H9 (cell line): Measurements from ENCODE around the gene TMEM187. TPM values are rescaled to one million over a fixed set of nuclear protein-coding genes. Genes with fewer than 3 reads are reported as not detected.

Experiments used
- DNase-seq: peaks from one replicate; pipeline ENCODE4 v3.0.0-alpha.2; 2017
- H2AFZ ChIP-seq: one replicate; pipeline ENCODE4 v1.6.1; 2013; ENCODE audit warnings: mild to moderate bottlenecking, low read length, control low read depth, moderate library complexity
- H2AK5ac ChIP-seq: 2 replicates; pipeline ENCODE4 v1.6.1; 2013; ENCODE audit warnings: low read length, control low read depth, mixed read lengths; ENCODE audit not compliant: insufficient read length
- H2BK120ac ChIP-seq: one replicate; pipeline ENCODE4 v1.6.1; 2013; ENCODE audit warnings: low read depth, mild to moderate bottlenecking, low read length, control low read depth, inconsistent platforms; ENCODE audit not compliant: poor library complexity, severe bottlenecking
- H2BK12ac ChIP-seq: 2 replicates; pipeline ENCODE4 v1.6.1; 2013; ENCODE audit warnings: low read length, control low read depth, mixed read lengths, low read depth; ENCODE audit not compliant: insufficient read length
- H2BK15ac ChIP-seq: 2 replicates; pipeline ENCODE4 v1.6.1; 2013; ENCODE audit warnings: low read depth, low read length, control low read depth
- H2BK20ac ChIP-seq: one replicate; pipeline ENCODE4 v1.6.1; 2013; ENCODE audit warnings: low read depth, mild to moderate bottlenecking, low read length, control low read depth, inconsistent platforms; ENCODE audit not compliant: poor library complexity, severe bottlenecking
- H2BK5ac ChIP-seq: 2 replicates; pipeline ENCODE4 v1.6.1; 2013; ENCODE audit warnings: low read length, control low read depth, mixed read lengths; ENCODE audit not compliant: insufficient read length
- H3K14ac ChIP-seq: 2 replicates; pipeline ENCODE4 v1.6.1; 2013; ENCODE audit warnings: low read length, control low read depth; ENCODE audit not compliant: insufficient read depth
- H3K18ac ChIP-seq: 2 replicates; pipeline ENCODE4 v1.6.1; 2013; ENCODE audit warnings: low read depth, mild to moderate bottlenecking, mixed read lengths, low read length, control low read depth; ENCODE audit not compliant: insufficient read length
- H3K23ac ChIP-seq: 2 replicates; pipeline ENCODE4 v1.6.1; 2013; ENCODE audit warnings: low read length, control low read depth, mixed read lengths, low read depth; ENCODE audit not compliant: insufficient read length
- H3K23me2 ChIP-seq: 2 replicates; pipeline ENCODE4 v1.6.1; 2013; ENCODE audit warnings: low read depth, mild to moderate bottlenecking, mixed read lengths, low read length, control low read depth; ENCODE audit not compliant: insufficient read length, poor library complexity, severe bottlenecking
- H3K27ac ChIP-seq: 2 replicates; pipeline ENCODE4 v1.5.1; 2013; ENCODE audit warnings: low read length, control low read depth, mixed read lengths, low read depth; ENCODE audit not compliant: insufficient read length
- H3K27me3 ChIP-seq: 2 replicates; pipeline ENCODE4 v1.6.1; 2013; ENCODE audit warnings: low read length, control low read depth, inconsistent platforms; ENCODE audit not compliant: insufficient read depth
- H3K4ac ChIP-seq: 2 replicates; pipeline ENCODE4 v1.6.1; 2013; ENCODE audit warnings: low read depth, mild to moderate bottlenecking, control low read depth, inconsistent platforms, low read length, moderate library complexity
- H3K4me1 ChIP-seq: 2 replicates; pipeline ENCODE4 v1.6.1; 2013; ENCODE audit warnings: low read length, control low read depth, inconsistent platforms; ENCODE audit not compliant: insufficient read depth
- H3K4me2 ChIP-seq: 2 replicates; pipeline ENCODE4 v1.6.1; 2013; ENCODE audit warnings: low read length, control low read depth, mixed read lengths; ENCODE audit not compliant: insufficient read length, insufficient read depth
- H3K56ac ChIP-seq: 2 replicates; pipeline ENCODE4 v1.6.1; 2013; ENCODE audit warnings: low read depth, mild to moderate bottlenecking, mixed read lengths, low read length, control low read depth; ENCODE audit not compliant: insufficient read length
- H3K79me1 ChIP-seq: 2 replicates; pipeline ENCODE4 v1.6.1; 2013; ENCODE audit warnings: low read depth, mild to moderate bottlenecking, moderate library complexity, low read length, control low read depth, inconsistent platforms; ENCODE audit not compliant: insufficient read depth, poor library complexity, severe bottlenecking
- H3K79me2 ChIP-seq: 2 replicates; pipeline ENCODE4 v1.6.1; 2013; ENCODE audit warnings: low read length, control low read depth, inconsistent platforms; ENCODE audit not compliant: insufficient read depth
- H3K9ac ChIP-seq: 2 replicates; pipeline ENCODE4 v1.6.1; 2013; ENCODE audit warnings: low read length, control low read depth, mixed read lengths; ENCODE audit not compliant: insufficient read length; ENCODE audit errors: extremely low read depth
- H3K9me3 ChIP-seq: one replicate; pipeline ENCODE4 v1.6.1; 2013; ENCODE audit warnings: low read depth, low read length, inconsistent platforms; ENCODE audit not compliant: control insufficient read depth
- H3T11ph ChIP-seq: one replicate; pipeline ENCODE4 v1.6.1; 2013; ENCODE audit warnings: mild to moderate bottlenecking, low read length, control low read depth, inconsistent platforms
- H4K20me1 ChIP-seq: one replicate; pipeline ENCODE4 v1.6.1; 2013; ENCODE audit not compliant: control insufficient read depth, insufficient read length, insufficient read depth
- H4K5ac ChIP-seq: 2 replicates; pipeline ENCODE4 v1.6.1; 2013; ENCODE audit warnings: low read depth, mild to moderate bottlenecking, mixed read lengths, low read length, control low read depth; ENCODE audit not compliant: insufficient read length
- H4K8ac ChIP-seq: replicated peaks from 2 replicates; pipeline ENCODE4 v1.6.1; 2013; ENCODE audit warnings: low read length, control low read depth, mixed read lengths, low read depth; ENCODE audit not compliant: insufficient read length
- H4K91ac ChIP-seq: 2 replicates; pipeline ENCODE4 v1.6.1; 2013; ENCODE audit warnings: low read depth, mild to moderate bottlenecking, moderate library complexity, mixed read lengths, low read length, control low read depth; ENCODE audit not compliant: insufficient read length
- H3K27ac Mint-ChIP-seq, 3 experiments: 2 replicates in 2 of 3; 3 replicates in 1 of 3; pipeline ENCODE4 v1.8.0; 2020 to 2021; ENCODE audit warnings: mixed read lengths in 3 of 3, mild to moderate bottlenecking in 1 of 3, moderate library complexity in 1 of 3
- H3K27me3 Mint-ChIP-seq: 2 replicates; pipeline ENCODE4 v1.8.0; 2021; ENCODE audit warnings: low read depth, mild to moderate bottlenecking, moderate library complexity, mixed read lengths
- H3K36me3 Mint-ChIP-seq, 3 experiments: 2 replicates in 2 of 3; 3 replicates in 1 of 3; pipeline ENCODE4 v1.8.0; 2020 to 2021; ENCODE audit warnings: low read depth in 3 of 3, mixed read lengths in 3 of 3; ENCODE audit not compliant: insufficient read depth in 1 of 3
- H3K4me1 Mint-ChIP-seq, 2 experiments: 2 replicates each; pipeline ENCODE4 v1.8.0; 2020; ENCODE audit warnings: mixed read lengths in 2 of 2
- H3K4me3 Mint-ChIP-seq, 2 experiments: 2 replicates in 1 of 2; 3 replicates in 1 of 2; pipeline ENCODE4 v1.8.0; 2020 to 2021; ENCODE audit warnings: mild to moderate bottlenecking in 2 of 2, mixed read lengths in 2 of 2, moderate library complexity in 1 of 2
- H3K9me3 Mint-ChIP-seq, 2 experiments: 2 replicates in 1 of 2; 3 replicates in 1 of 2; pipeline ENCODE4 v1.8.0; 2020; ENCODE audit warnings: mild to moderate bottlenecking in 2 of 2, mixed read lengths in 2 of 2, moderate library complexity in 1 of 2
- CTCF ChIP-seq: fragments of 200-600 bp; sonication (generic); conservative IDR thresholded peaks from 3 replicates; pipeline ENCODE4 v1.8.0; 2021; ENCODE audit warnings: antibody characterized with exemption, mild to moderate bottlenecking
- WGBS: extraction: QIAGEN DNeasy Blood & Tissue Kit; methylation state at CpG from one replicate; pipeline ENCODE4 v1.1.7; 2013; ENCODE audit warnings: missing lambda C conversion rate, low lambda C conversion rate, mixed read lengths; ENCODE audit not compliant: insufficient read length; ENCODE audit errors: extremely low coverage; 5-methylcytosine and 5-hydroxymethylcytosine counted together
- total RNA-seq: library from RNA; stranded (reverse); gene quantifications from 2 replicates; pipeline ENCODE4 v1.2.1, GENCODE V29; 2021

TMEM187 gene
- total RNA-seq, 1 experiment from 2014 or later, result 2.7 TPM

GRCh38 chrX:153956044-153956907, 16.3 kb upstream of the TMEM187 start:
- Histone ChIP-seq H3K9ac (no peak overlapping the region), H4K5ac (no peak overlapping the region), H3K4me2 (no peak overlapping the region), H3K14ac (no peak overlapping the region), H2BK120ac (no peak overlapping the region), H4K91ac (no peak overlapping the region), H3K56ac (no peak overlapping the region), H3K18ac (no peak overlapping the region), H4K20me1 (no peaks in the 10 kb centered on the region), H2BK15ac (no peak overlapping the region), H3K79me1 (no peaks in the 10 kb centered on the region), H4K8ac (no peak overlapping the region), H3K27ac (no peak overlapping the region), H3K4me1 (no peaks in the 10 kb centered on the region), H3T11ph (no peak overlapping the region), H3K27me3 (no peaks in the 10 kb centered on the region), H3K79me2 (no peaks in the 10 kb centered on the region), H2AFZ (no peak overlapping the region), H3K23me2 (no peaks in the 10 kb centered on the region), H2BK20ac (no peak overlapping the region), H3K23ac (no peak overlapping the region), H2BK12ac (no peak overlapping the region), H3K4ac (no peak overlapping the region), H2BK5ac (no peak overlapping the region), H3K9me3 (peaks cover 5% of the 10 kb centered on the region), H2AK5ac (no peak overlapping the region)
- no peak overlapping the region for H3K27ac Mint-ChIP-seq
- H3K4me1 Mint-ChIP-seq, result peaks cover 0 to 6% of the 10 kb centered on the region in 2 experiments; a peak in 1 of 4 replicates
- H3K9me3 Mint-ChIP-seq, result no peaks in the 10 kb centered on the region; a peak in 1 of 5 replicates
- no peak overlapping the region; a peak in 1 of 5 replicates for H3K4me3 Mint-ChIP-seq
- TF ChIP-seq CTCF, result no peak
- DNase-seq, result no peak
- peaks cover 76 to 96% (median 90%) of the 10 kb centered on the region in 3 experiments for H3K36me3 Mint-ChIP-seq
- no peaks in the 10 kb centered on the region for H3K27me3 Mint-ChIP-seq
- no CpG with 5 or more reads among the region's 35 CpGs for WGBS
